ENCODE results near the gene ATP2C2.

The ATP2C2 gene

GRCh38 chr16:84477661-84478060 is 109.3 kb downstream of the ATP2C2 start:
- DNase-seq (ENCODE audit: low read depth) = no peak

- peak; percentile 77 for DNase-seq (ENCODE audit: low read depth)
These were observed 110.0 kb downstream of the ATP2C2 start for GRCh38 chr16:84478172-84478947.

- no peak for DNase-seq (ENCODE audit: low read depth)
These were observed 111.5 kb downstream of the ATP2C2 start for GRCh38 chr16:84479716-84480450.

- DNase-seq (ENCODE audit: low read depth) = no peak
These were observed 112.9 kb downstream of the ATP2C2 start for GRCh38 chr16:84481051-84481735.

GRCh38 chr16:84482001-84482891 is 113.9 kb downstream of the ATP2C2 start:
- peak; percentile 12 for DNase-seq (ENCODE audit: low read depth)

GRCh38 chr16:84482951-84483881 is 114.9 kb downstream of the ATP2C2 start:
- DNase-seq (ENCODE audit: low read depth) = no peak

GRCh38 chr16:84483882-84484565 is 115.7 kb downstream of the ATP2C2 start:
- no peak for DNase-seq (ENCODE audit: low read depth)

GRCh38 chr16:84484579-84485254 is 116.4 kb downstream of the ATP2C2 start:
- peak; percentile 62 for DNase-seq (ENCODE audit: low read depth)

- DNase-seq (ENCODE audit: low read depth) = no peak
These were observed 117.1 kb downstream of the ATP2C2 start for GRCh38 chr16:84485255-84486010.

- no peak for DNase-seq (ENCODE audit: low read depth)
These were observed 117.8 kb downstream of the ATP2C2 start for GRCh38 chr16:84486126-84486525.

- DNase-seq (ENCODE audit: low read depth) = no peak
These were observed 118.4 kb downstream of the ATP2C2 start for GRCh38 chr16:84486551-84487235.

GRCh38 chr16:84487358-84487757 is 119.0 kb downstream of the ATP2C2 start:
- no peak for DNase-seq (ENCODE audit: low read depth)

GRCh38 chr16:84489131-84489530 is 120.8 kb downstream of the ATP2C2 start:
- DNase-seq (ENCODE audit: low read depth) = no peak

GRCh38 chr16:84495506-84495905 is 127.2 kb downstream of the ATP2C2 start:
- DNase-seq (ENCODE audit: low read depth) = no peak

GRCh38 chr16:84496991-84497390 is 128.7 kb downstream of the ATP2C2 start:
- no peak for DNase-seq (ENCODE audit: low read depth)

GRCh38 chr16:84497418-84498222 is 129.3 kb downstream of the ATP2C2 start:
- no peak for DNase-seq (ENCODE audit: low read depth)

- no peak for DNase-seq (ENCODE audit: low read depth)
These were observed 129.9 kb downstream of the ATP2C2 start for GRCh38 chr16:84498223-84498610.
